C4-2B (cell line): ENCODE results near the gene UNC45B.
"Not testable (repeated sequence)": the region's sequence is repeated elsewhere in the genome, so short reads cannot be mapped to it uniquely, and the experiment has no call there.

Source experiments
- H3K27ac ChIP-seq: fragments of 450-650 bp; 2 replicates; pipeline ENCODE4 v1.5.1; 2017
- CTCF ChIP-seq: fragments of 450-650 bp; conservative IDR thresholded peaks from 2 replicates; pipeline ENCODE4 v1.5.1; 2017; ENCODE audit warnings: mild to moderate bottlenecking
- ZFX ChIP-seq: fragments of 450-650 bp; IDR thresholded peaks from 2 replicates; pipeline ENCODE4 v1.6.1; 2017

UNC45B gene

GRCh38 chr17:35189291-35189690 is 41.7 kb downstream of the UNC45B start:
- H3K27ac ChIP-seq: no peak overlapping the region

GRCh38 chr17:35191001-35191695 is 43.5 kb downstream of the UNC45B start:
- no peak overlapping the region for H3K27ac ChIP-seq
- TF ChIP-seq CTCF: no peak
- no peak for TF ChIP-seq ZFX

More at GRCh38 chr17:35189291-35189690, 41.7 kb downstream of the UNC45B start:
- TF ChIP-seq ZFX (no peak), CTCF (no peak)

GRCh38 chr17:35192708-35193107 is 45.1 kb downstream of the UNC45B start:
- no peak overlapping the region for H3K27ac ChIP-seq
- TF ChIP-seq ZFX (no peak), CTCF (no peak)

GRCh38 chr17:35194001-35194400 is 46.4 kb downstream of the UNC45B start, which contains the start of gene SLC35G3:
Gene SLC35G3 (minus strand): TSS chr17:35194393. CDS start chr17:35194307, 86 bp downstream.
- not testable (repeated sequence) for H3K27ac ChIP-seq

GRCh38 chr17:35195062-35195461 is 47.4 kb downstream of the UNC45B start:
- H3K27ac ChIP-seq: not testable (repeated sequence)

- not testable (repeated sequence) for H3K27ac ChIP-seq
These were observed 55.0 kb downstream of the UNC45B start for GRCh38 chr17:35202582-35202981.

GRCh38 chr17:35210741-35211140 is 63.1 kb downstream of the UNC45B start:
- no peak overlapping the region for H3K27ac ChIP-seq
- TF ChIP-seq ZFX: no peak
- TF ChIP-seq CTCF: no peak

GRCh38 chr17:35212668-35213067 is 65.1 kb downstream of the UNC45B start:
- no peak for TF ChIP-seq ZFX
- no peak for TF ChIP-seq CTCF
- H3K27ac ChIP-seq: no peak overlapping the region

- H3K27ac ChIP-seq: no peak overlapping the region
- TF ChIP-seq CTCF (no peak), ZFX (no peak)
These were observed 65.9 kb downstream of the UNC45B start for GRCh38 chr17:35213412-35213940.
